ENCODE data around the gene YY1AP1. TPM values are rescaled to one million over a fixed set of nuclear protein-coding genes. Genes with fewer than 3 reads are reported as not detected.
A peak's percentile ranks its signal among the peaks of the same experiment; 100 is the strongest.

The YY1AP1 gene
- total RNA-seq, 1 donor from 2014 or later: 89.6 TPM

DNA sequence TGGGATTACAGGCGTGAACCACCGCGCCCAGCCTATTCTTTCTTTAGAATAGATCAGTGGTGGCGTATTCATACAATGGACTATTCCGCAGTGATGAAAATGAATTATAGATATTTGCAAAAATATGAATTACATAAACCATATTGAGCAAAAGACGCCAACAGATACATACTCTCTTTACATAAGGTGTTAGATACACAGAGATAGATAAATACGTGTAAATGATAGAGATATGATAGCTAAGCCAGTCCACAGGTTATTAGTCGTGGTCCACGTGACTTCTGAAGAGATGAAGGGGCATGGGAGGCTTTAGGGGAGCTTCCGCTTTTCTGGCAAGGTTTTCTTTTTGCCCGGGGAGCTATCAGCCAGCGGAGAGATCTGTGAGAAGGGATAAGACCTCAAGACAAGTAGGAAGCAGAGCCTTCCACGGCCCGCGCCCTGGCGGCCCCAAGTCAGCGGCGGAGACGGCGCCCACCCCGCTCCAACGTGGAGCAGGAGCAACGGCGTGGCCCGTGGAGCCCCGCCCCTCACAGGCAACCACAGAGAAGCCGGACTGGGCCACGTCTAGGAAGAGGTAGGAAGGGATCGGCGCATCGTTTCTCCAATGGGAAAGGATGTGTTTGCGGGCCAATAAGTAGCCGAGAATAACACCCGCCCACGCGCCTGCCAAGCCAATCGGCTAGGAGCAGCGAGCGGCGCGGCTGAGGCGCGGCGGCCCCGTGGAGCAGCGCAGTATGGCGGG is 78.9 kb downstream of the YY1AP1 start, which contains the start of gene MSTO1:
TSS of gene MSTO1 (plus strand) at position 704 of the 742 bp plus-strand sequence. CDS start at position 735, 31 bp downstream.
- ChIA-PET CTCF (no interaction called here), POLR2A (interaction anchor here (0.5 to 1.4 kb wide), 9 partner anchors 13 to 636 kb away, joined by 3 to 15 read pairs (median 3); partner anchors contain the start of gene FDPS)
- H3K9me3 Mint-ChIP-seq: no peaks in the 10 kb centered on the region
- DNase-seq (peak; percentile 81), ATAC-seq (ENCODE audit: low read depth) (peak; percentile 94)
- peak within 1 kb of the TSS; percentile 93 for H3K4me3 Mint-ChIP-seq
- peaks cover 22% of the 10 kb centered on the region for H3K36me3 Mint-ChIP-seq (ENCODE audit: low read depth)
- no peaks in the 10 kb centered on the region for H3K27me3 Mint-ChIP-seq
- TF ChIP-seq, protein P1, sequence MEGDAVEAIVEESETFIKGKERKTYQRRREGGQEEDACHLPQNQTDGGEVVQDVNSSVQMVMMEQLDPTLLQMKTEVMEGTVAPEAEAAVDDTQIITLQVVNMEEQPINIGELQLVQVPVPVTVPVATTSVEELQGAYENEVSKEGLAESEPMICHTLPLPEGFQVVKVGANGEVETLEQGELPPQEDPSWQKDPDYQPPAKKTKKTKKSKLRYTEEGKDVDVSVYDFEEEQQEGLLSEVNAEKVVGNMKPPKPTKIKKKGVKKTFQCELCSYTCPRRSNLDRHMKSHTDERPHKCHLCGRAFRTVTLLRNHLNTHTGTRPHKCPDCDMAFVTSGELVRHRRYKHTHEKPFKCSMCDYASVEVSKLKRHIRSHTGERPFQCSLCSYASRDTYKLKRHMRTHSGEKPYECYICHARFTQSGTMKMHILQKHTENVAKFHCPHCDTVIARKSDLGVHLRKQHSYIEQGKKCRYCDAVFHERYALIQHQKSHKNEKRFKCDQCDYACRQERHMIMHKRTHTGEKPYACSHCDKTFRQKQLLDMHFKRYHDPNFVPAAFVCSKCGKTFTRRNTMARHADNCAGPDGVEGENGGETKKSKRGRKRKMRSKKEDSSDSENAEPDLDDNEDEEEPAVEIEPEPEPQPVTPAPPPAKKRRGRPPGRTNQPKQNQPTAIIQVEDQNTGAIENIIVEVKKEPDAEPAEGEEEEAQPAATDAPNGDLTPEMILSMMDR (IDR thresholded peaks at IDR 0.05): no peak
- peak within 1 kb of the TSS; percentile 92 for H3K27ac Mint-ChIP-seq
- intact Hi-C loops (cut with micrococcal nuclease): no loop called here
- H3K4me1 Mint-ChIP-seq: peaks cover 9% of the 10 kb centered on the region

Other genes starting within 250 kb of the YY1AP1 start
- 75.6 and 90.6 TPM in 2 replicates for gene ASH1L, start 126.0 kb downstream of the YY1AP1 start, total RNA-seq
- gene MSTO1, start 78.6 kb downstream of the YY1AP1 start, total RNA-seq: 85.4 and 101 TPM in 2 replicates
- 138 and 144 TPM in 2 replicates for gene DAP3, start 317 bp upstream of the YY1AP1 start, total RNA-seq
- 81.8 and 89.5 TPM in 2 replicates for gene GON4L, start 168.4 kb upstream of the YY1AP1 start, total RNA-seq
- gene SYT11, start 170.8 kb upstream of the YY1AP1 start, total RNA-seq: 3.3 and 3.7 TPM in 2 replicates
- gene RIT1, start 222.6 kb upstream of the YY1AP1 start, total RNA-seq: 32.7 and 38.6 TPM in 2 replicates
- 88.3 and 105 TPM in 2 replicates for gene KHDC4, start 245.6 kb upstream of the YY1AP1 start, total RNA-seq